B cell (primary cell): ENCODE measurements around the gene XYLB. TPM values are rescaled to one million over a fixed set of nuclear protein-coding genes. Genes with fewer than 3 reads are reported as not detected.

Experiments
- ATAC-seq: fragments of 200-7000 bp; cut with Tn5 transposase; one replicate; pipeline ENCODE4 v1.10.0; 2021; ENCODE audit warnings: low read depth, mild to moderate bottlenecking, moderate number of reproducible peaks, moderate library complexity
- CTCF ChIA-PET: fragments of 350-600 bp; sonication (Branson Sonifier 250); formaldehyde crosslinking; loops from one replicate; lab custom pipeline; 2021; ENCODE audit warnings: antibody characterized with exemption, inconsistent platforms; lab: Charles Lee
- POLR2A ChIA-PET: fragments of 350-600 bp; sonication (Branson Sonifier 250); formaldehyde crosslinking; loops from one replicate; lab custom pipeline; 2021; ENCODE audit warnings: antibody characterized with exemption; lab: Charles Lee
- DNase-seq: peaks from one replicate; pipeline ENCODE4 v3.0.0; 2013
- H2AFZ ChIP-seq: 2 replicates; pipeline ENCODE4 v1.6.1; 2012; ENCODE audit warnings: mild to moderate bottlenecking, low read depth, low read length; ENCODE audit not compliant: insufficient read depth, poor library complexity, severe bottlenecking
- H3K27ac ChIP-seq, 2 donors: 1 replicate in 1 of 2; 2 replicates in 1 of 2; pipeline ENCODE4 v1.5.1; 2012 to 2013; ENCODE audit warnings: low read length in 2 of 2, mild to moderate bottlenecking in 2 of 2, moderate library complexity in 1 of 2
- H3K27me3 ChIP-seq, 4 experiments: fragments of 200-600 bp in 1 of 4; sonication (generic) in 1 of 4; replicated peaks in 1 of 4; 1 replicate in 2 of 4; 2 replicates in 2 of 4; pipeline versions ENCODE4 v1.6.1 to v1.7.0; 2013 to 2016; ENCODE audit warnings: low read length in 3 of 4, mild to moderate bottlenecking in 2 of 4, mixed read lengths in 1 of 4, moderate library complexity in 1 of 4; ENCODE audit not compliant: insufficient read depth in 4 of 4, control insufficient read depth in 3 of 4; ENCODE audit errors: control extremely low read depth in 1 of 4
- H3K36me3 ChIP-seq, 2 experiments: replicated peaks in 1 of 2; 1 replicate in 1 of 2; 2 replicates in 1 of 2; pipeline versions ENCODE4 v1.6.1 to v1.7.1; 2013; ENCODE audit warnings: low read length in 1 of 2; ENCODE audit not compliant: insufficient read depth in 2 of 2, control insufficient read depth in 1 of 2; ENCODE audit errors: control extremely low read depth in 1 of 2, extremely low read depth in 1 of 2
- H3K4me1 ChIP-seq, 2 donors: fragments of 200-600 bp in 1 of 2; sonication (generic) in 1 of 2; 1 replicate in 1 of 2; 2 replicates in 1 of 2; pipeline versions ENCODE4 v1.5.1 to v1.6.1; 2013 to 2017; ENCODE audit warnings: low read length in 2 of 2; ENCODE audit not compliant: control insufficient read depth in 2 of 2, insufficient read depth in 2 of 2
- H3K4me2 ChIP-seq: replicated peaks from 2 replicates; pipeline ENCODE3; 2012; ENCODE audit warnings: mild to moderate bottlenecking, low read depth, low read length; ENCODE audit not compliant: poor library complexity, severe bottlenecking
- H3K4me3 ChIP-seq, 5 experiments: fragments of 200-600 bp in 1 of 5; sonication (generic) in 1 of 5; 1 replicate in 3 of 5; 2 replicates in 2 of 5; pipeline versions ENCODE4 v1.5.1 to v1.7.0; 2011 to 2016; ENCODE audit warnings: low read length in 4 of 5, mild to moderate bottlenecking in 4 of 5, low read depth in 2 of 5, control low read depth in 1 of 5, moderate library complexity in 1 of 5; ENCODE audit not compliant: insufficient read depth in 1 of 5; ENCODE audit errors: control extremely low read depth in 1 of 5, extremely low read depth in 1 of 5
- H3K79me2 ChIP-seq: fragments of 200-600 bp; sonication (generic); one replicate; pipeline ENCODE4 v1.6.0; 2016; ENCODE audit warnings: low read length; ENCODE audit not compliant: control insufficient read depth, insufficient read depth
- H3K9ac ChIP-seq: fragments of 200-600 bp; sonication (generic); 2 replicates; pipeline ENCODE4 v1.6.1; 2017; ENCODE audit warnings: mild to moderate bottlenecking, low read length, moderate library complexity
- H3K9me3 ChIP-seq, 3 donors: one replicate each; pipeline versions ENCODE4 v1.6.1 to v1.7.1; 2013; ENCODE audit warnings: low read length in 2 of 3; ENCODE audit not compliant: control insufficient read depth in 2 of 3, insufficient read depth in 1 of 3; ENCODE audit errors: control extremely low read depth in 1 of 3
- H4K20me1 ChIP-seq: 2 replicates; pipeline ENCODE4 v1.6.0; 2012; ENCODE audit warnings: mild to moderate bottlenecking, low read length; ENCODE audit not compliant: insufficient read depth, control insufficient read depth, poor library complexity, severe bottlenecking
- H3K27ac Mint-ChIP-seq: one replicate; pipeline ENCODE4 v1.8.0; 2021; ENCODE audit warnings: mixed read lengths
- H3K27me3 Mint-ChIP-seq: one replicate; pipeline ENCODE4 v1.8.0; 2021; ENCODE audit warnings: mixed read lengths
- H3K4me1 Mint-ChIP-seq: one replicate; pipeline ENCODE4 v1.8.0; 2021; ENCODE audit warnings: mixed read lengths
- H3K4me3 Mint-ChIP-seq: one replicate; pipeline ENCODE4 v1.8.0; 2021; ENCODE audit warnings: mixed read lengths
- H3K9me3 Mint-ChIP-seq: one replicate; pipeline ENCODE4 v1.8.0; 2022; ENCODE audit warnings: mixed read lengths; ENCODE audit not compliant: insufficient read depth
- EZH2 ChIP-seq: IDR thresholded peaks from 2 replicates; pipeline ENCODE4 v1.6.1; 2012; ENCODE audit warnings: borderline replicate concordance, low read depth, mild to moderate bottlenecking, moderate library complexity, low read length; ENCODE audit not compliant: insufficient read depth, poor library complexity, severe bottlenecking
- WGBS: methylation state at CpG from one replicate; pipeline ENCODE4 v1.1.5; 2013; ENCODE audit warnings: missing lambda C conversion rate; ENCODE audit not compliant: insufficient coverage; 5-methylcytosine and 5-hydroxymethylcytosine counted together
- intact Hi-C: fragments of 100-400 bp; cut with micrococcal nuclease; formaldehyde crosslinking; loops from one replicate; pipeline ENCODE4 v1.10.0; 2022
- polyA plus RNA-seq: library from polyadenylated mRNA; depleted of rRNA; stranded (reverse); fragments of >200 nt; gene quantifications from 2 replicates; pipeline ENCODE4 v1.2.3, GENCODE V29; 2012
- total RNA-seq, 2 donors: library from RNA; stranded (reverse); fragments of 120-200 nt in 1 of 2; gene quantifications; 1 replicate in 1 of 2; 2 replicates in 1 of 2; pipeline versions ENCODE4 v1.2.3 to v1.2.4, GENCODE V29; 2013 to 2022
- TF ChIP-seq, protein P1 (sequence below): fragments of 200-600 bp; IDR thresholded peaks from one replicate; pipeline ENCODE4 v1.8.0; 2022; ENCODE audit warnings: antibody characterized with exemption, mild to moderate bottlenecking

Gene XYLB
- total and polyA plus RNA-seq, 2 donors (not counting 1 experiment from before 2014, with no cell fraction given), result 0.19 to 0.71 TPM

DNA sequence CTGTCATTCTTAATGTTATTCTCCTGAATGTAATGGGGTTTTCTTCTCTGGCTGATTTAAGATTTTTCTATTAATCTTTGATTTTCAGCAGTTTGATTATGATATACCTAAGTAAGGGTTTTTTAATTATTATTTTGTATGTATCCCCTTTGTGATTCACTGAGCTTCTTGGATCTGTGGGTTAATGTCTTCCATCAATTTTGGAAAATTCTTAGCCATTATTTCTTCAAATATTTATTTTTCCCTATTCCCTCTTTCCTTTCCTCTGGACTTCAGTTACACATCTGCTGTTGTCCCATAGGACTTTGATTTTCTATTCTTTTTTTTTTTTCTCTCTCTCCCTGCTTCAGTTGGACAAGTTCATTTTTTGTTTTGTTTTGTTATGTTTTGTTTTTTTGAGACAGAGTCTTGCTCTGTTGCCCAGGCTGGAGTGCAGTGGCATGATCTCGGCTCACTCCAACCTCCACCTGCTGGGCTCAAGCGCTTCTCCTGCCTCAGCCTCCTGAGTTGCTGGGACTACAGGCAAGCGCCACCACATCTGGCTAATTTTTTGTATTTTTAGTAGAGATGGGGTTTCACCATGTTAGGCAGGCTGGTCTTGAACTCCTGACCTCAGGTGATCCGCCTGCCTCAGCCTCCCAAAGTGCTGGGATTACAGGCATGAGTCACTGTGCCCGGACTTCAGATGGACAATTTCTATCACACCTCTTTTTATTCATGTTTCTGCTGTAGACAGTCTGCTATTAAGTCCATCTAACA lies 40.6 kb downstream of the XYLB start:
- ATAC-seq (no peak), DNase-seq (no peak)
- no peaks in the 10 kb centered on the region for H3K9me3 Mint-ChIP-seq
- Histone ChIP-seq H3K79me2 (no peaks in the 10 kb centered on the region), H3K9ac (no peak overlapping the region), H4K20me1 (no peaks in the 10 kb centered on the region), H3K9me3 (peaks cover 0 to 8% (median 3%) of the 10 kb centered on the region in 3 donors), H3K36me3 (no peaks in the 10 kb centered on the region), H3K4me1 (no peaks in the 10 kb centered on the region), H3K4me2 (no peak overlapping the region), H3K27me3 (no peaks in the 10 kb centered on the region), H3K4me3 (no peak overlapping the region), H3K27ac (no peak overlapping the region), H2AFZ (no peak overlapping the region)
- POLR2A ChIA-PET, result no interaction called here
- H3K27me3 Mint-ChIP-seq, result no peaks in the 10 kb centered on the region
- no peaks in the 10 kb centered on the region for H3K4me1 Mint-ChIP-seq
- no peak overlapping the region for H3K27ac Mint-ChIP-seq
- no CpG with 5 or more reads among the region's 5 CpGs for WGBS
- CTCF ChIA-PET, result no interaction called here
- TF ChIP-seq EZH2, result no peak
- TF ChIP-seq, protein P1, sequence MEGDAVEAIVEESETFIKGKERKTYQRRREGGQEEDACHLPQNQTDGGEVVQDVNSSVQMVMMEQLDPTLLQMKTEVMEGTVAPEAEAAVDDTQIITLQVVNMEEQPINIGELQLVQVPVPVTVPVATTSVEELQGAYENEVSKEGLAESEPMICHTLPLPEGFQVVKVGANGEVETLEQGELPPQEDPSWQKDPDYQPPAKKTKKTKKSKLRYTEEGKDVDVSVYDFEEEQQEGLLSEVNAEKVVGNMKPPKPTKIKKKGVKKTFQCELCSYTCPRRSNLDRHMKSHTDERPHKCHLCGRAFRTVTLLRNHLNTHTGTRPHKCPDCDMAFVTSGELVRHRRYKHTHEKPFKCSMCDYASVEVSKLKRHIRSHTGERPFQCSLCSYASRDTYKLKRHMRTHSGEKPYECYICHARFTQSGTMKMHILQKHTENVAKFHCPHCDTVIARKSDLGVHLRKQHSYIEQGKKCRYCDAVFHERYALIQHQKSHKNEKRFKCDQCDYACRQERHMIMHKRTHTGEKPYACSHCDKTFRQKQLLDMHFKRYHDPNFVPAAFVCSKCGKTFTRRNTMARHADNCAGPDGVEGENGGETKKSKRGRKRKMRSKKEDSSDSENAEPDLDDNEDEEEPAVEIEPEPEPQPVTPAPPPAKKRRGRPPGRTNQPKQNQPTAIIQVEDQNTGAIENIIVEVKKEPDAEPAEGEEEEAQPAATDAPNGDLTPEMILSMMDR, result no peak
- intact Hi-C loops, result no loop called here
- H3K4me3 Mint-ChIP-seq, result no peak overlapping the region

DNA sequence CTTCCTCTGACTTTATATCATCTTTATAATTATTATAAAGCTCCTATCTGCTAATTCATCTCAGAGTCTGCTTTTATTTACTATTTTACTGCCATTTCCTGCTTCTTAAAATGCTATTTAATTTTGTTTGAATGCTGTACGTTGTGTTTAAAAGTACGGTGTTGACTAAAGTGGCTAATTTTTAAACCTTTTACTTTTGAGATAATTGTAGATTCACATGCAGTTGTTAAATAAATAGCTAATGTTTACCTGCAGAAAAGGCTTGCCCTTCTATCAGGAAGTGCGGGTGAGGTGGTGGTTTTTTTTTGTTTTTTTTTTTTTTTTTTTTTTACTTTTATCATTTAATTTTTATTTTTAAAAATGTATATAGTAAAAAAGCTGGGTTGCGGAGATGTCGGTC lies 41.3 kb downstream of the XYLB start:
- no peak overlapping the region for H3K27ac ChIP-seq
- Mint-ChIP-seq H3K27ac (no peak overlapping the region), H3K4me1 (no peaks in the 10 kb centered on the region), H3K27me3 (no peaks in the 10 kb centered on the region), H3K9me3 (no peaks in the 10 kb centered on the region), H3K4me3 (no peak overlapping the region)
- no peaks in the 10 kb centered on the region for H3K27me3 ChIP-seq
- ChIA-PET CTCF (no interaction called here), POLR2A (no interaction called here)
- TF ChIP-seq EZH2, result no peak
- TF ChIP-seq, protein P1, result no peak
- no peaks in the 10 kb centered on the region for H3K4me1 ChIP-seq
- no peak overlapping the region for H2AFZ ChIP-seq
- ATAC-seq (no peak), DNase-seq (no peak)
- peaks cover 0 to 4% (median 3%) of the 10 kb centered on the region in 3 donors for H3K9me3 ChIP-seq
- no peaks in the 10 kb centered on the region for H4K20me1 ChIP-seq
- intact Hi-C loops, result no loop called here
- no peak overlapping the region for H3K4me3 ChIP-seq
- H3K36me3 ChIP-seq, result no peaks in the 10 kb centered on the region
- no peak overlapping the region for H3K9ac ChIP-seq
- no peak overlapping the region for H3K4me2 ChIP-seq
- WGBS, result 100% methylated on average over 2 of the region's 5 CpGs
- no peaks in the 10 kb centered on the region for H3K79me2 ChIP-seq
